Measurements from ENCODE around the gene DAND5. TPM values are rescaled to one million over a fixed set of nuclear protein-coding genes. Genes with fewer than 3 reads are reported as not detected.
A peak's percentile ranks its signal among the peaks of the same experiment; 100 is the strongest.

DAND5 gene
- total and polyA plus RNA-seq, 2 of the 13 experiments (the other 11 are each of a cell fraction or from before 2014, with no cell fraction given): 0.04 TPM; not detected in 1

GRCh38 chr19:12965017-12965811 is 4.2 kb upstream of the DAND5 start (continued):
- TF ChIP-seq ZNF574 (CRISPR knock-in tag; IDR thresholded peaks at IDR 0.05): peak; percentile 58; the same call in 1 of the 2 replicates
- TF ChIP-seq ZBTB34 (CRISPR knock-in tag; IDR thresholded peaks at IDR 0.05): no peak
- no peak for TF ChIP-seq HMGXB3 (CRISPR knock-in tag; IDR thresholded peaks at IDR 0.05; ENCODE audit: borderline replicate concordance)
- no peak for TF ChIP-seq NR2F6 (IDR thresholded peaks at IDR 0.05)
- peak; percentile 20; the same call in 1 of the 2 replicates for TF ChIP-seq NR2F6 (CRISPR knock-in tag; IDR thresholded peaks at IDR 0.05)
- TF ChIP-seq HDAC1 (CRISPR knock-in tag; IDR thresholded peaks at IDR 0.05): peak; percentile 61
- TF ChIP-seq ZNF740 (CRISPR knock-in tag; IDR thresholded peaks at IDR 0.05): peak; percentile 60; the same call in 1 of the 2 replicates
- TF ChIP-seq ZNF784 (CRISPR knock-in tag; IDR thresholded peaks at IDR 0.05; ENCODE audit: borderline replicate concordance): no peak
- TF ChIP-seq ONECUT2 (CRISPR knock-in tag; IDR thresholded peaks at IDR 0.05): no peak
- peak; percentile 38; the same call in 1 of the 2 replicates for TF ChIP-seq TBX2 (CRISPR knock-in tag; IDR thresholded peaks at IDR 0.05; ENCODE audit: borderline replicate concordance)
- TF ChIP-seq ZNF598 (CRISPR knock-in tag; IDR thresholded peaks at IDR 0.05; ENCODE audit: borderline replicate concordance): 0 out of 2 replicates have a peak, but pooled peaks have one; percentile 45
- TF ChIP-seq ZNF367 (CRISPR knock-in tag; IDR thresholded peaks at IDR 0.05; ENCODE audit: borderline replicate concordance): no peak
- TF ChIP-seq JUN (CRISPR knock-in tag; IDR thresholded peaks at IDR 0.05): no peak
- peak; percentile 22 for TF ChIP-seq HNRNPK (IDR thresholded peaks at IDR 0.05; ENCODE audit: low read depth, low read length, poor library complexity, severe bottlenecking)
- TF ChIP-seq GMEB1 (CRISPR knock-in tag; IDR thresholded peaks at IDR 0.05; ENCODE audit: borderline replicate concordance): no peak

Data from HepG2 (cell line).